K562 (cell line): ENCODE results near the gene CRADD. TPM values are rescaled to one million over a fixed set of nuclear protein-coding genes. Genes with fewer than 3 reads are reported as not detected.

ENCODE experiments used
- BCLAF1 ChIP-seq, 2 experiments: fragments of 450-650 bp in 1 of 2; IDR thresholded peaks; 2 replicates each; pipeline ENCODE4 v1.6.1; 2011 to 2017; ENCODE audit warnings: low read depth in 2 of 2, antibody characterized with exemption in 1 of 2, borderline replicate concordance in 1 of 2, low read length in 1 of 2, mild to moderate bottlenecking in 1 of 2, mixed read lengths in 1 of 2; ENCODE audit not compliant: control insufficient read depth in 1 of 2
- CREM ChIP-seq: IDR thresholded peaks from 2 replicates; pipeline ENCODE4 v1.6.1; 2014; ENCODE audit warnings: antibody characterized with exemption, low read depth
- IRF1 ChIP-seq: sonication (generic); formaldehyde crosslinking; IDR thresholded peaks from 2 replicates; pipeline ENCODE4 v1.8.0; 2022; ENCODE audit warnings: missing genetic modification reagents, mild to moderate bottlenecking, borderline replicate concordance
- MYNN ChIP-seq, 2 experiments: sonication (generic); formaldehyde crosslinking in 1 of 2; IDR thresholded peaks; 2 replicates each; pipeline versions ENCODE4 v1.5.0 to v1.6.1; 2016 to 2020; ENCODE audit warnings: antibody characterized with exemption in 1 of 2, missing genetic modification reagents in 1 of 2
- polyA plus RNA-seq, 8 experiments: library from polyadenylated mRNA; depleted of rRNA in 4 of 8; stranded (reverse) in 5 of 8; unstranded in 3 of 8; fragments of >200 nt; fragmentation: Nextera tagmentation in 2 of 8; fragmentation: Illumina TruSeq in 1 of 8; extraction: Ambion mirVana in 2 of 8; extraction: Trizol in 1 of 8; gene quantifications; 2 replicates each; pipeline versions ENCODE4 v1.2.1 to v1.2.3, GENCODE V29; 2011 to 2014; ENCODE audit warnings: inconsistent platforms in 1 of 8, missing spikeins in 1 of 8
- total RNA-seq, 7 experiments: library from RNA; depleted of rRNA in 6 of 7; stranded (reverse); fragments of >200 nt in 6 of 7; fragmentation: Illumina TruSeq in 2 of 7; extraction: Trizol in 2 of 7; gene quantifications; 2 replicates each; pipeline versions ENCODE4 v1.2.1 to v1.2.3, GENCODE V29; 2011 to 2021; ENCODE audit warnings: low replicate concordance in 1 of 7

Gene CRADD
- total and polyA plus RNA-seq, 9 of the 15 experiments (the other 6 are each of a cell fraction or from before 2014, with no cell fraction given) = 20.5 to 41.1 (median 25.9) TPM

DNA sequence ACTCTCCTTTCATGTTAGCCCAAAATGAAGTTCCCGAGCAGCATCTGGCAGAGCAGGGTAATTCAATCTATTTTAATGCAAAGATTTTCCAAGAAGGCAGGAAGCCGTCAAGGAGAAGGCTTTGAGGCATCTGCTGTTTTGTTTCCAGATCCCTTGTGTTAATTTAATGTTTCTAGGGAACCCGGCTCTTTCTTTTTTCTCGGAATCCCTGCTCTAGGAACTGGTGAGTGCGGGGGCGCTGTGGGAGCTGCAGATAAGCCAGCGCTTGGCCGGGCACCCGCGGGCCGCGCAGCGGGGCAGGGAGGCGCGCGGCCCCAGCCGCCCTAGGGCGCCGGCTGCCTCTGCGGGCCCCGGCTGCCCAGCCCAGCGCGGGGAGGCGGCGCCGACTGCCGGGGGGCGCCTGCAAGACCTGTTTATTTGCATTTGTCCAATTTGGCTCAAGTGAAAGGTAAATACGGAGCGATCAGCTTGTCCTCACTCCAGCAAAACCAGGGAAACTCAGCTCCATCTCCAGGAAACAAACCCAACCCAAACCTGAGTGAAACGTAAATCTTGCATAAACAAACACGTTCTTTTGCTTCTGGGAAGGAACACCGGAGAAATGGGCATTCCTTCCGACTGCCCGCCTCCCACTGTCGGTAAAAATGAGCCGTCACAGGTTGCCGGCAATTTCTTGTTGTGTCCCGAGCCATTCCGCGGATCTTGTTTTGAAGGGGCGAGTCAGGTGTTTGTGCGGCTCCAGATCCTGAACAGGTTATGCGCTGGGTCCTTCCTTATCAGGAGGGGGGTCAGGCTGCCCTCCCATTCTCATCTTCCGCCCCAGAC lies 65.1 kb downstream of the CRADD start (continued):
- TF ChIP-seq BCLAF1 (IDR thresholded peaks at IDR 0.05; ENCODE audit: borderline replicate concordance in 1 of 2, control insufficient read depth in 1 of 2, low read depth in 2 of 2, low read length in 1 of 2) (no peak), IRF1 (CRISPR knock-in tag) (no peak), MYNN (IDR thresholded peaks at IDR 0.05) (peak; percentile 66; the same call in 1 of the 2 replicates), MYNN (CRISPR knock-in tag; IDR thresholded peaks at IDR 0.05) (no peak), CREM (peak; percentile 10; the same call in 1 of the 2 replicates)
